ENCODE results near the gene AKT1.

DNA sequence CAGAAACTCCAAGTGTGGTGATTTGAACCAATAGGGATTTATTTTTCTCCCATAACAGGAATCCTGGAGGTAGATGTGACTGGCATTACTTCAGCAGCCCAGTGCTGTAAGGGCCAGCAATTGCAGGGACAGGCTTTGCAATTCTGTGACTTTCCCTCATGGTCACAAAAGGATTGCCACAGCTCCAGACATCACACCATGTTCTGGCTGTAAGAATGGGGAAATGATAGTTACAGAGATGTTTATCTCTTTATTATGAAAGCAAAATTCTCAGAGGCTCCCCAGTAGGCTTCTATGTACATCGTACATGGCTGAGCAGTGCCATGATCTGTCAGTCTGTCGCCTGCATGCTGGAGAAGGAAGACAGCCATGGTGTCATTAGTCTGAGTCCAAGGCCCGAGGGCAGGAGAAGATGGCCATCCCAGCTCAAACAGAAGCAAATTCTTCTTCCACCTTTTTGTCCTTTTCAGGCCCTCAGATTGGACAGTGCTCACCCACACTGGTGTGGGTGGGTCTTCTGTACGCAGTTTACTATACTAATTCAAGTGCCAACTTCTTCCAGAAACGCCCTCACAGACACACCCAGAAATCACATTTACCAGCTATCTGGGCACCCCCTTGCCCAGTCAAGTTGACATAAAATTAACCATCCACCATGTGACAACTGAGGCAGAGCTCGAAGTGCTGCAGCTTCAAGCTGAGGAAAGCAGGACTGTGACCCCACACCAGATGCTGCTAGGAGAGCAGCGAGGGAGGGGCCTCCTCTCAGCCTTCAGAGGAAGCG, 22.6 kb upstream of the AKT1 start:
- TF ChIP-seq POLR2A (IDR thresholded peaks at IDR 0.05), result no peak
- TF ChIP-seq, protein P1, sequence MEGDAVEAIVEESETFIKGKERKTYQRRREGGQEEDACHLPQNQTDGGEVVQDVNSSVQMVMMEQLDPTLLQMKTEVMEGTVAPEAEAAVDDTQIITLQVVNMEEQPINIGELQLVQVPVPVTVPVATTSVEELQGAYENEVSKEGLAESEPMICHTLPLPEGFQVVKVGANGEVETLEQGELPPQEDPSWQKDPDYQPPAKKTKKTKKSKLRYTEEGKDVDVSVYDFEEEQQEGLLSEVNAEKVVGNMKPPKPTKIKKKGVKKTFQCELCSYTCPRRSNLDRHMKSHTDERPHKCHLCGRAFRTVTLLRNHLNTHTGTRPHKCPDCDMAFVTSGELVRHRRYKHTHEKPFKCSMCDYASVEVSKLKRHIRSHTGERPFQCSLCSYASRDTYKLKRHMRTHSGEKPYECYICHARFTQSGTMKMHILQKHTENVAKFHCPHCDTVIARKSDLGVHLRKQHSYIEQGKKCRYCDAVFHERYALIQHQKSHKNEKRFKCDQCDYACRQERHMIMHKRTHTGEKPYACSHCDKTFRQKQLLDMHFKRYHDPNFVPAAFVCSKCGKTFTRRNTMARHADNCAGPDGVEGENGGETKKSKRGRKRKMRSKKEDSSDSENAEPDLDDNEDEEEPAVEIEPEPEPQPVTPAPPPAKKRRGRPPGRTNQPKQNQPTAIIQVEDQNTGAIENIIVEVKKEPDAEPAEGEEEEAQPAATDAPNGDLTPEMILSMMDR (IDR thresholded peaks at IDR 0.05), result no peak

Measured in gastroesophageal sphincter (tissue), 3 donors.